ENCODE measurements around the gene GBP5. TPM values are rescaled to one million over a fixed set of nuclear protein-coding genes. Genes with fewer than 3 reads are reported as not detected.
A peak's percentile ranks its signal among the peaks of the same experiment; 100 is the strongest.
"Not testable (repeated sequence)": the region's sequence is repeated elsewhere in the genome, so short reads cannot be mapped to it uniquely, and the experiment has no call there.

GBP5 gene
- total RNA-seq, 1 experiment from 2014 or later: not detected

DNA sequence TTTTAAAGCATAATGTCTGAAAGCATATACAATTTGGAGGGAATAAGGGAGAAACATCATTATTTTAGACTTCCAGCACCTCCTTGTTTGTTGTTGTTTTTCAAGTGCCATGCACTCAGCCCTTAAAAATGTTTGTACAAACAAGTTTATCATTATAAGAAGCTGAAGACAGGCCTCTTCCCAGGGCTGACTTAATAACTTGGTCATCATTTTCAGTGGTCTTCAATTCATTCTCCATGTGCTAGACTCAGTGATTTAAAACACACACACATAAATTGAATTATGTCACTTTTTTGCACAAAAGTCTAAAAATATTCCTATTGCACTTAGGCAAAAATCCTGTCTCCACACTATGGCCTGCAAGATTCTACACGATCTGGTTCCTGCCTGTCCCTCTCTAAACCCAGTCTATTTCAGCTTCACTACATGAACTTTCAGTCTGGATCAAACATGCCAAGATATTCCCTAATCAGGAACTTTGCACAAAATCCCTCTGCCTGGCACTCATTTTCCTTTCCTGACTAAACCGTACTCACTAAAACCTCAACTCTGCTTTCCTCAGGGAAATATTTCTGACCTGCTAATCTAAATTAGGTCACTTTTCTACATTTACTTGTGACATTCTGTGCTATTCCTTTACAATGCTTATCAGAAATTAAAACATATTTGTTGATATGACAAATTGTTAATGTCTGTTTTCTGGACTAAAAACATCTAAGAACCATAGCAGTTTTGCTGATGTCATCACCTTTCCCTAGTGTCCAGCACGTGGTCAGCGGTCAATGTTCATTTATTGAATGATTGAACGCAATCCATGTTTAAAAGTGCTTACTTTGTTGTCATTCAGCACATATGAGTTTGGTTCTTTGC, 14.8 kb upstream of the GBP5 start:
- no peak for DNase-seq (ENCODE audit: low read depth, low spot score)
- in situ Hi-C loops (cut with HindIII; ENCODE audit: low pct_unique_long_range_greater_than_20kb, low sequenced_read_pairs): no loop called here

DNA sequence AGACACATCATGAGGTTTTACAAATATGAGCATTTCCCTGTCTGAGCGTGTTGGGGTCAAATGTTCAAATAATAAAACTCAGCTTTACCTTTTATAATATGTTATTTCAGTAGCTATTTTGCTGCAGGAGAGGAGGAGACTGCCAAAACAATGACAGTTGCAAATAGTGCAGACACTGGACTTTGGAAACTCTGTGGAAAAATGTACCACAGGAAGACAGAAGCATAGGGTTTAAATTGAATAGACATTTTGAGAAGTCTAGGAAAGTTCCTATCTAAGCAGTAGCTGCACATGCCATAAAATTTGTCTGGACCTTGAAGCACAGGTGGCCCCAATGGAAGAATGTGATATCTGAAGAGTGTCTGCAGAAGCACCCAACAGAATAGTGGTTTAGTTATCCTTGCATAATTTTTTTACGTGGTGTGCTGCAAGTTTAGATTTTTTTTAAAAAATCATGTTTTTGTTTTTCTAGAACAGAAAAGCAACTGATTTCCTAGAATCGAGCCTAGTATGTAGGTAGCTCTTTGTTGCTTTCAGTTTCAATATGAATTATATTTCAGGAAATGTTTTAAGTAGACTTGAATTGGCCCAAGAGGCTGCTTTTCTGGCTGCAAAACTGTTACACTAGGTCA, 14.0 kb upstream of the GBP5 start:
- no peak for DNase-seq (ENCODE audit: low read depth, low spot score)
- in situ Hi-C loops (cut with HindIII; ENCODE audit: low pct_unique_long_range_greater_than_20kb, low sequenced_read_pairs): no loop called here

DNA sequence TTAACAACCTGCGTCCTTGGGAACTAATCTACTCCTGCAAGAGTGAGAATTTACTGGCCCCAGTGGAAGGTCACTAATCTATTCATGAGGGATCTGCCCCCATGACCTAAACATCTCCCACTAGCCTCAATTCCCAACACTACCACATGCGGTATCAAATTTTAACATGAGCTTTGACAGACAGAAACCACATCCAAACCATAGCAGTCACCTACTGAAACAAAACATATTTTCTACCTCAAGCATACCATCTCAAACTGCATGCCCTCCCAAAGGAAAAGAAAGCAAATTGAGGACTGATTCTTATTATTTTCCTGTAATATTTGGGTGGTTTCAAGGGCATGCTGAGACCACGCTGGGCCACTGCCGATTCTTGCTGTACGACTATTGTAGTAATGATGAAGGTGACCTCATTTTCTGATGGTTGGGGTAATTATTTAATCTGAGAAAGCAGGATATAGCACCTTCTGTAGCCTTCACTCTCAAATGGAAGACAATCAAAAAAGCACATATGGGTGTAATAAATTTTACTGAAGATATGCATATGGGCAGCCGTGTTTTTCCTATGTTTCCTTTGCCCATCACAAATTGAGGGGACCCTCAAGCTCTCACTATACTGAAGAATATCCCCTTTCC, 13.2 kb upstream of the GBP5 start:
- in situ Hi-C loops (cut with HindIII; ENCODE audit: low pct_unique_long_range_greater_than_20kb, low sequenced_read_pairs): no loop called here

DNA sequence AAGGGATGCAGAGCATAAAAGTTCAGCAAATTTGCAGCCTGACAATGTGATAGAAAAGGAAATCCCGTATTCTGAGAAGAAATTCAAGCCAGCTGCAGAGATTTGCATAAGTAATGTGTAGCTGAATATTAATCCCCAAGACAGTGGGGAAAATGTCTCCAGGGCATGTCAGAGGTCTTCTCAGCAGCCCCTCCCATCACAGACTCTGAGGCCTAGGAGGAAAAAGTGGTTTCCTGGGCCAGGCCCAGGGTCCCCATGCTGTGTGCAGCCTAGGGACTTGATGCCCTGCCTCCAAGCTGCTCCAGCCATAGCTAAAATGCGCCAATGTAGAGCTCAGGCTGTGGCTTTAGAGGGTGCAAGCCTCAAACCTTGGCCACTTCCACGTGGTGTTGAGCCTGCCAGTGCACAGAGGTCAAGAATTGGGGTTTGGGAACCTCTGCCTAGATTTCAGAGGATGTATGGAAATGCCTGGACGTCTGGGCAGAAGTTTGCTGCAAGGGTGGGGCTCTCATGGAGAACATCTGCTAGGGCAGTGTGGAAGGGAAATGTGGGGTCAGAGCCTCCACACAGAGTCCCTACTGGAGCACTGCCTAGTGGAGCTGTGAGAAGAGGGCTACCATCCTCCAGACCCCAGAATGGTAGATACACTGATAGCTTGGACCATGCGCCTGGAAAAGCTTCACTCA, 11.6 kb upstream of the GBP5 start:
- DNase-seq (ENCODE audit: low read depth, low spot score); in situ Hi-C loops (cut with HindIII; ENCODE audit: low pct_unique_long_range_greater_than_20kb, low sequenced_read_pairs): not testable (repeated sequence)

More for the DNA sequence above, 13.2 kb upstream of the GBP5 start:
- DNase-seq (ENCODE audit: low read depth, low spot score): no peak

DNA sequence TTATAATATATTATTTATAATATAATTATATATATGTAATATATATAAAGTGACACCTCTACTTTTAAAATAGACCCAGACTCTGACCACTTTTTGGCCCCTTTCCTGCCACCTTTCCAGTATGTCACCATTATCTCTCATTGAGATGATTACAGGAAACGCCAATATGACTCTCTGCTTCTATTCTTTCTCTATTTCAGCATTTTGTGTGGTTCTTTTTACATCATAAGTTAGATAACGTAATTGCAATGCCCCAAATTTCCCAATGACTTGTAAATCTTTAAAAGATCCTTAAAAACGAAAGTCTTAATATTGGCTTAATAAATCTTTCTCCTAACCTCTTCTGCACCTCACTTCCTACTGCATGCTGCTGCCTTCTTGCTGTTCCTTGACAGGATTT, 8.1 kb upstream of the GBP5 start:
- in situ Hi-C loops (cut with HindIII; ENCODE audit: low pct_unique_long_range_greater_than_20kb, low sequenced_read_pairs): no loop called here
- no peak for DNase-seq (ENCODE audit: low read depth, low spot score)

DNA sequence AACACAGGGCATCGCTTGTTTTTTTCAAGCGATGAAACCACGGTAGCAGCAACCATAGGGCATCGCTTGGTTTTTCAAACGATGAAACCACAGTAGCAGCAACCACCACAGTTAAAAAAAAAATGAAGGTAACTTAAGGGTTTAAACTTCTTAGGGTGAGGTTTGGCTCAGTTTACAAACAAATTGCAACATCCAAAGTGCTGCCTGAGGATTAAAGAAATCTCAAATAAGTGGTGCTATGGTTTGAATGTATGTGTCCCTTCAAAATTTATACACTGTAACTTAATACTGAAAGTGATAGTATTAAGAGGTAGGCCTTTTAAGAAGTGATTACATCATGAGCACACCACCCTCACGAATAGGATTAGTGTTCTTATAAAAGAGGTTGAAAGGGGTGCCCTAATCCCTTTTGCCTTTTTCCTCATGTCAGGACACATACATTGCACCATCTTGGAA, 6.4 kb upstream of the GBP5 start:
- in situ Hi-C loops (cut with HindIII; ENCODE audit: low pct_unique_long_range_greater_than_20kb, low sequenced_read_pairs): no loop called here
- no peak for DNase-seq (ENCODE audit: low read depth, low spot score)

DNA sequence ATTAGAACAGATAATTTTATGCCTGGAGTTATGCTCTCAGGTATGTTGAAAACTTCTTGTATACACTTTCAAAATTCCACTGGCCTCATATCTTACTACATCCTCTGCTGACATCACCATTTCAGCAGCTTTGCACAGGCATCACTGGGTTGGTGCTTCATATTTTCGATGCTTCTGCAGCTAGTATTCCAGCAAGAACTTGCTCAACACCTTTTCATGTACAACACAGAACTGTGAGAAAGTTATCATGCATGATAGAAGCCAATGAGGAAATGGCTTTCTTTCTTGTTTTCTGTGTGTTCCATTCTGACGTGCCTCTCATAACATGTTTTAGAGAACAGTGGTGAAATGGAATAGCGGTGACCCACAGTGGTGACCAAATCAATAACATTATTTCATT, 5.1 kb upstream of the GBP5 start:
- DNase-seq (ENCODE audit: low read depth, low spot score): no peak
- in situ Hi-C loops (cut with HindIII; ENCODE audit: low pct_unique_long_range_greater_than_20kb, low sequenced_read_pairs): no loop called here

DNA sequence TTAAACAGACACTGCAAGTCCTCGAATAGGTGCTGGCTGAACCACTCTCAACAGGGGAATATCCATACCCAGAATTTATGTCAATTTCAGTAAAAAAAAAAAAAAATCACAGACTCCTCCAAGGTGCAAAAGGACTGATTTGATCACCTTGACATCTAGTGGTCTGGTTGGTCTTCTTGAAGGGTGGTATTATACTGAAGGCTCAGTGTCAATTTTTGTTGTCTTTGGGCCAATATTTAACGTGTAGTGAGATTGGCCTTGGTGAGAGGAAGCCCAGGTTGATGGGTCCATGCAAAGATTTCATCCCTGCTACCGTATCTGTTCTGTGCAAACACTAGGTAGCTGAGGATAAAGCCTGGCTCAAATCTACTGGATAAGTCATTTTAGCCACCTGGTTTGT, 4.0 kb upstream of the GBP5 start:
- DNase-seq (ENCODE audit: low read depth, low spot score): peak; percentile 63
- in situ Hi-C loops (cut with HindIII; ENCODE audit: low pct_unique_long_range_greater_than_20kb, low sequenced_read_pairs): no loop called here

DNA sequence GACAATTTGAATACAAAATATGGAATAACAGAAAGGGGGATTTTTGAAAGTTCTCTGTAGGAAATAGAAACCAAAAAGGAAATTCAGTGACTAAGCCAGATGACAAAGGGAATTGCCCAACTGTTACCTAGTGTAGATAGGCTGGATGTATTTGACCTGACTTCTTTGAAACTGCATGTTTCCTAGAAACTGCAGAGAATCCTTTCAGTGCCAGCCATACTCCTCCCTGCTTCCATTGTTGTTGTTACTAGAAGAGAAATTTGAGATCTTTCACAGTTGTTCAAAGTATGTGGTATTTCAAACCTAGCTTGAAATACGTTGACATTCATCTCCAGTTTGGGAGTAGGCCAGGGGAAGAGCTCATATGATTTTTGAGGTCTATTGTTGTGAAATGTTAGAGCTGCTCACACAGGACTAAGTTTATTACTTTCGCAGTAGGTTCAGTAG, 1.8 kb upstream of the GBP5 start:
- no peak for DNase-seq (ENCODE audit: low read depth, low spot score)
- in situ Hi-C loops (cut with HindIII; ENCODE audit: low pct_unique_long_range_greater_than_20kb, low sequenced_read_pairs): no loop called here

DNA sequence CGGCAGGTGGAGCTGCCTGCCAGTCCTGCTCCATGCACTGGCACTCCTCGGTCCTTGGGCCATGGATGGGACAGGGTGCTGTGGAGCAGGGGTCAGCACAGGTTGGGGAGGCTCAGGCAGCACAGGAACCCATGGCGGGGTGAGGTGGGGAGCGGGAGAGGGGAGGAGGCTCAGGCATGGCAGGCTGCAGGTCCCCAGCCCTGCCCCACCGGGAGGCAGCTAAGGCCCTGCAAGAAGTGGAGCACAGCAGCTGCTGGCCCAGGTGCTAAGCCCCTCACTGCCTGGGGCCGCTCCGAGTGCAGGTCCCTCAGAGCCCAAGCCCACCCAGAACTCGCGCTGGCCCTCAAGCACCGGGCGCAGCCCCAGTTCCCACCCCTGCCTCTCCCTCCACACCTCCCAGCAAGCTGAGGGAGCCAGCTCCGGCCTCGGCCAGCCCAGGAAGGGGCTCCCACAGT, 691 bp upstream of the GBP5 start:
- DNase-seq (ENCODE audit: low read depth, low spot score): no peak
- in situ Hi-C loops (cut with HindIII; ENCODE audit: low pct_unique_long_range_greater_than_20kb, low sequenced_read_pairs): no loop called here

DNA sequence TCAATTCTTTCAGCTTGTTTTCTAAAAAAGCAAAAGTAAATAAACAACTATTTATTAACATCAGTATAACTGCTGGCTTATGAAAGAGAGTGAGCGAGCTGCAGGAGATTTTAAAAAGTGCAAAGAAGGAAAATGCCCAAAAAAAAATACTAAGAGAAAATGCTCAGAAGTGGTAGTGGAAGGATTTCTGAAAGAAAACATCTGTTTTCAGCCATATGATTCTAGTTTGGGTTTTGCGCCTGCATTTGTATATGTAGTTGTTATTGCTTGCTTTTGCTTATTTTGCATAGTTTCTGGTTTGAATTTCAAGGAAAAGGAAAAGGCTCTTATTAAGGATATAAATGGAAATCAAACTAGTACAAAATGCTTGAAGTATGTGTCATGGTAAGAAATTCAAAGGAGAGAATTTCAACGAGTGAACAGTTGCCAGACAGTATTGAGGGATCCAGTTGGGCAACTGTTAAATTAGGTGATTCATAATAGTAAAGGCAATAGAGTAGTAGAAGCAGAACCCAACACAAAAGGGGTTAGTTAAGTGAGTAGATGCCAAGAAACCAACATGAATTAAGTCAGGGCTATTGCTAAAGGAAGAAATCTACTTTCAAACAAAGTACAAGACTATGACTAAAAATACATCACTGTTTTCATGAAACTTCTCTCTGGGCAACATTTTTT, 1.2 kb downstream of the GBP5 start:
- in situ Hi-C loops (cut with HindIII; ENCODE audit: low pct_unique_long_range_greater_than_20kb, low sequenced_read_pairs): no loop called here
- no peak for DNase-seq (ENCODE audit: low read depth, low spot score)

DNA sequence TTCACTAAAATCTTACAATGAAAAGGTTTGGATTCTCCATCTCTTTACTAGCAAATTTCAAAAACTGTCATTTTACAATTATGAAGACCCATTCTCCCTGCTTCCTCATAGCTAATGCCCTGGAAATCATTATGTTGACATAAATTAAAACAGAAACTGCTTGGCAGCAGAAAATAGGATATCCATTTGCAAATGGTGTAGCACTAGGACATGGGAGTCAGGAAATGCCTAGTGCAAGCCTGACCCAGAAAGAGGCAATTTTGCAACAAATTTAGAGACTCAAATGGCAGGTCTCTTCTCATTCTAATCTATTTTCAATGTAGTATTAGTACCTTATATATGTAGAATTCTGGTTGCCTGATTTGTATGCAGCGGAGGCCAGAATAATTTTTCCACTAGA, 2.2 kb downstream of the GBP5 start:
- in situ Hi-C loops (cut with HindIII; ENCODE audit: low pct_unique_long_range_greater_than_20kb, low sequenced_read_pairs): no loop called here
- DNase-seq (ENCODE audit: low read depth, low spot score): no peak

DNA sequence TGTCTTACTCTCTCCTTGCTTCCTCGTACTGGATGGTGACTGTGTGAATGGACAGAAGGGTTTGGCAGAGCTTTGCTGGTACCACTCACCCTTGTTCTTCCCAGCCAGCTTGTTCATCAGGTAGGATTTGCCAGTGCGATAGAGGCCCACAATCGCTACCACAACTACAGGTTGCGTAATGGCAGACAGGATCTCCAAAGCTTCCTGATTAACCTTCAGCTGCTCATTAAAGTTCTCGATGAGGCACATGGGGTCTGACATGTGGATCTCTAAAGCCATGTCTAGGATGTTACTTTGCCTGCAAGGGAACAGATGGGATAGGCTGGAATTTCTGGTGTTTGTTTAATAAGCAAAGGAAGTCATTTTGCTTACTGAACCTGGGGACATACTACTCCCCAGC, 3.4 kb downstream of the GBP5 start:
- in situ Hi-C loops (cut with HindIII; ENCODE audit: low pct_unique_long_range_greater_than_20kb, low sequenced_read_pairs): no loop called here
- no peak for DNase-seq (ENCODE audit: low read depth, low spot score)

DNA sequence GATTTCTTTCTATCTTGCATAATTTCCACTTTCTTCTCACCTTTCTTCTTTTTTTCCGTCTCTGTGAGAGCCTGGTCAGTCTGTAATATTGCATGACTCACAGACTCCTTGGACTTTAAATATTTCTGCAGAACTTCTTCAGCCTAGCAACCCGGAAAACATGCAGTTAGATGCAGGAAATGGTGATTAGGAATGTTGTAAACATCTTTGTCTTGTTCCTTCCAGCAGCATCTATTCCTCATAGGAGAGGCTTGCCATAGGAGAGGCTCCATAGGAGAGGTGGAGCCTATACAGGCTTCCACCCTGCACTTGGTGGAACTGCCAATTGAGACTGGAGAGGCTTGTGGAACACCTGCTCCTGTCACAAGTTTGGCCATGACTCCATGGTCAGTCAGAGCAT, 10.0 kb downstream of the GBP5 start:
- no peak for DNase-seq (ENCODE audit: low read depth, low spot score)
- in situ Hi-C loops (cut with HindIII; ENCODE audit: low pct_unique_long_range_greater_than_20kb, low sequenced_read_pairs): no loop called here

DNA sequence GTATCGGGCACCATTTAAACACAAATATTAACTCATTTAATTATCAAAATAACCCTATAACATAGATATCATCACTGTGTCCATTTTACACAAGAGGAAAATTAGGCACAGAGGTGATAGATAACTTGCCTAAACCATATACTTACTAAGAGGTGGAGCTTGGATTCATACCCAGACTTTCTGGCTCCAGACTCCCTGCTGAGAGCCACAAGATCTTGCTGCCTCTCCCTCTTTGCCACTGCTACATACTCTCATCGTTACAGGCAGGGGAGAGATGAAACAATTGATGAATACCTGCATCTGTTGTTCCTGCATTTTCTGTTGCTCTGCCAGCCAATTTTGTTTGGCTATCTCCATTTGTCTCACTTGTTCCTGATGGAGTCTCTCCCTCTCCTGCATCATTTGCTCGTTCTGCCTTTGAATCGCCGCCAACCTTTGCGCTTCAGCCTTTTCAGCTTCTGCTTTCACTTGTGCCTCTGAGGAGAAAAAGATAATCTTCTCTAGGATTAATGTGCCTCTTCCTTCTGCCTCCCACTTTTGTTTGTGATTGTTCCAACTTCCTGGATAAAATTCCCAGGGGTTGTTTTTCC, 10.6 kb downstream of the GBP5 start:
- in situ Hi-C loops (cut with HindIII; ENCODE audit: low pct_unique_long_range_greater_than_20kb, low sequenced_read_pairs): no loop called here
- no peak for DNase-seq (ENCODE audit: low read depth, low spot score)

DNA sequence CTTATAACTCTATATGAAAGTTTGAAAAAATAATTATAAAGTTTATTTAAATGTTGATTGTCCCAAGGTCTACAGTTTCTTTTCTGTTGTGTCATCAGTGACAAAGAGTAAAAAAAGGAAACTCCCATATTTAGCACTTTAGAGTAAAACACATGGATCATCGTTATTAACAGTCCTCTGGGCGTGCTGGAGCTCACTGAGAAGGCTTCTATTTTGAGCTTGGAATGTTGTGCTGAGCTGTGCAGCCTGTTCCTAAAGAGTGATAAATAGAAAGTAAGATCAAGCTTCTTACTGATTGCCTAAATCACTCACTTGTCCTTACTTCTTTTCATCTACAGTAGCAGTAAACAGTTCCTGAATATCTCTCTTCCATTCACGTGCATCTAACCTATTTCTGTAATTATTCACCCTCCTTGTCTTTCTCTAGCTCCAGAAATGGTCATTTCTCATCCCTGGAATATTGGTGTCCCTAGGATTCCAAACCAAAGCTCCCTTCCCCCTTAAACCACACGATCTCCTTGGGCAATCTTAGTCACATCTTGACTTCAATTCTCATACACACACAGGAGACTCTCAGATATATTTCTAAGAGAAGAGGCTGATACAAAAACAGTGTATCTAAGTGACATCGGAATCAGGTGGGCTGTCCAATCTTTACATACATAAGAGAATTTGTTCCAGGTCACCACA, 11.9 kb downstream of the GBP5 start:
- DNase-seq (ENCODE audit: low read depth, low spot score): no peak
- in situ Hi-C loops (cut with HindIII; ENCODE audit: low pct_unique_long_range_greater_than_20kb, low sequenced_read_pairs): no loop called here

DNA sequence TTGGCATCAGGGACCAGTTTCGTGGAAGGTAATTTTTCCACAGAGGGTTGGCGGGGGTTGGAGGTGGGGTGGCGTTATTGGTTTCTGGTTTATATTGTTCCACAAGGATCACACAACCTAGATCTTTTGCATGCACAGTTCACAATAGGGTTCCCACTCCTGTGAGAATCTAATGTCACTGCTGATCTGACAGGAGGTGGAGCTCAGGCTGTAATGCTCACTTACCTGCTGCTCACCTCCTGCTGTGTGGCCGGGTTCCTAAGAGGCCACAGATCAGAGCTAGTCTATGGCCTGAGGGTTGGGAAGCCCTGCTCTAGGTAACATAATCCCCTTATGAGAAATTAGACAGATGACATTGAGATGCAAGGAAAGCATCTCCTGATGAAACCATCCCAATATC, 12.6 kb downstream of the GBP5 start:
- no peak for DNase-seq (ENCODE audit: low read depth, low spot score)
- in situ Hi-C loops (cut with HindIII; ENCODE audit: low pct_unique_long_range_greater_than_20kb, low sequenced_read_pairs): no loop called here
